HL-60 (cell line): ENCODE measurements around the gene SBK1.
"Not testable (repeated sequence)": the region's sequence is repeated elsewhere in the genome, so short reads cannot be mapped to it uniquely, and the experiment has no call there.

Experiments used
- CTCF ChIP-seq: IDR thresholded peaks from one replicate; pipeline ENCODE4 v1.5.1; 2011; ENCODE audit warnings: low read length, control low read depth, inconsistent platforms; ENCODE audit not compliant: insufficient read depth
- POLR2AphosphoS5 ChIP-seq: IDR thresholded peaks from 2 replicates; pipeline ENCODE4 v1.6.1; 2012; ENCODE audit warnings: low read depth

- not testable (repeated sequence) for TF ChIP-seq CTCF, POLR2AphosphoS5
These were observed 75.6 kb downstream of the SBK1 start for GRCh38 chr16:28367926-28368325.
